HEK293T (cell line): Measurements from ENCODE around the gene MAEA.

Experiments used
- CTCF ChIA-PET: fragments of 350-600 bp; formaldehyde crosslinking; extraction: SDS; loops from one replicate; lab custom pipeline; 2021; ENCODE audit warnings: antibody characterized with exemption, inconsistent platforms; lab: Yijun Ruan, JAX
- POLR2A ChIA-PET: fragments of 350-600 bp; formaldehyde crosslinking; extraction: SDS; loops from one replicate; lab custom pipeline; 2020; ENCODE audit warnings: antibody characterized with exemption, inconsistent platforms; lab: Yijun Ruan, JAX
- DNase-seq: peaks from one replicate; pipeline ENCODE4 v3.0.0; 2012; ENCODE audit warnings: mixed read lengths; ENCODE audit errors: extremely low spot score
- ARNT ChIP-seq: fragments of 450-650 bp; IDR thresholded peaks from 2 replicates; pipeline ENCODE4 v1.6.1; 2017; ENCODE audit warnings: mild to moderate bottlenecking
- BHLHE40 ChIP-seq: fragments of 450-650 bp; IDR thresholded peaks from 2 replicates; pipeline ENCODE4 v1.6.1; 2016; ENCODE audit warnings: mild to moderate bottlenecking, moderate library complexity, borderline replicate concordance
- CTBP1 ChIP-seq: fragments of 450-650 bp; IDR thresholded peaks from 2 replicates; pipeline ENCODE4 v1.6.1; 2016; ENCODE audit warnings: borderline replicate concordance
- ELF4 ChIP-seq: fragments of 450-650 bp; IDR thresholded peaks from 2 replicates; pipeline ENCODE4 v1.6.1; 2017; ENCODE audit warnings: antibody characterized with exemption
- FOXA1 ChIP-seq: fragments of 450-650 bp; IDR thresholded peaks from 2 replicates; pipeline ENCODE4 v1.6.1; 2016; ENCODE audit warnings: mild to moderate bottlenecking
- FOXK2 ChIP-seq: fragments of 450-650 bp; IDR thresholded peaks from 2 replicates; pipeline ENCODE4 v1.6.1; 2016; ENCODE audit warnings: mild to moderate bottlenecking
- FOXM1 ChIP-seq: fragments of 450-650 bp; IDR thresholded peaks from 2 replicates; pipeline ENCODE4 v1.6.1; 2017; ENCODE audit warnings: mild to moderate bottlenecking, borderline replicate concordance
- HDGF ChIP-seq: fragments of 450-650 bp; IDR thresholded peaks from 2 replicates; pipeline ENCODE4 v1.6.1; 2017; ENCODE audit warnings: antibody characterized with exemption, borderline replicate concordance
- L3MBTL2 ChIP-seq: fragments of 450-650 bp; conservative IDR thresholded peaks from 2 replicates; pipeline ENCODE4 v1.6.1; 2016; ENCODE audit warnings: mild to moderate bottlenecking
- LEF1 ChIP-seq: fragments of 450-650 bp; IDR thresholded peaks from 2 replicates; pipeline ENCODE4 v1.6.1; 2017; ENCODE audit warnings: mild to moderate bottlenecking, borderline replicate concordance
- NFRKB ChIP-seq: fragments of 450-650 bp; IDR thresholded peaks from 2 replicates; pipeline ENCODE4 v1.6.1; 2016; ENCODE audit warnings: mild to moderate bottlenecking, moderate library complexity
- PKNOX1 ChIP-seq: fragments of 450-650 bp; IDR thresholded peaks from 2 replicates; pipeline ENCODE4 v1.6.1; 2016
- SP1 ChIP-seq: fragments of 450-650 bp; IDR thresholded peaks from 2 replicates; pipeline ENCODE4 v1.6.1; 2017
- SUZ12 ChIP-seq: fragments of 450-650 bp; IDR thresholded peaks from 2 replicates; pipeline ENCODE4 v1.6.1; 2016; ENCODE audit warnings: mild to moderate bottlenecking
- TARDBP ChIP-seq: fragments of 450-650 bp; IDR thresholded peaks from 2 replicates; pipeline ENCODE4 v1.6.1; 2016
- ZNF384 ChIP-seq: fragments of 450-650 bp; IDR thresholded peaks from 2 replicates; pipeline ENCODE4 v1.6.1; 2016

Gene MAEA

GRCh38 chr4:1300466-1301455 is 11.1 kb downstream of the MAEA start:
- CTCF ChIA-PET: no interaction called here
- no peak for DNase-seq
- POLR2A ChIA-PET: interaction anchor here (1.0 to 1.2 kb wide), 2 partner anchors 10 to 52 kb away, joined by 3 read pairs; partner anchors contain the start of gene CTBP1
- TF ChIP-seq LEF1 (no peak), ARNT (no peak), HDGF (no peak), FOXK2 (no peak), ZNF384 (no peak), TARDBP (no peak)

DNA sequence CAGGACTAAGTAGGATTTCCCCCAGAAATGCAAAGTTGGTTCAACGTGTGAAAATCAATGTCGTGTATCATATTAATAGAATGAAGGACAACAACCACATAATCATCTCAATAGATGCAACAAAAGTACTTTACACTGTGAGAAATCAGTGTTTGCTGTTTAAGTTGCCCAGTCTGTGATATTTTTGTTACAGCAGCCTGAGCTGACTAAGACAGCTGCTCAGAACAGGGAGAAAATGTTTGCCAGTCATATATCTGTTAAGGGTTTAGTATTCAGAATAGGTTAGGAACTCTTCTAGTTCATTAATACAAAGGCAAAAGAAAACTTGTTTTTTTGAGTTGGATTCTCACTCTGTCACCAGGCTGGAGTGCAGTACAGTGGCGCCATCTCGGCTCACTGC is 12.5 kb downstream of the MAEA start:
- ChIA-PET POLR2A (no interaction called here), CTCF (no interaction called here)
- DNase-seq: no peak
- no peak for TF ChIP-seq FOXM1
- no peak for TF ChIP-seq FOXK2

DNA sequence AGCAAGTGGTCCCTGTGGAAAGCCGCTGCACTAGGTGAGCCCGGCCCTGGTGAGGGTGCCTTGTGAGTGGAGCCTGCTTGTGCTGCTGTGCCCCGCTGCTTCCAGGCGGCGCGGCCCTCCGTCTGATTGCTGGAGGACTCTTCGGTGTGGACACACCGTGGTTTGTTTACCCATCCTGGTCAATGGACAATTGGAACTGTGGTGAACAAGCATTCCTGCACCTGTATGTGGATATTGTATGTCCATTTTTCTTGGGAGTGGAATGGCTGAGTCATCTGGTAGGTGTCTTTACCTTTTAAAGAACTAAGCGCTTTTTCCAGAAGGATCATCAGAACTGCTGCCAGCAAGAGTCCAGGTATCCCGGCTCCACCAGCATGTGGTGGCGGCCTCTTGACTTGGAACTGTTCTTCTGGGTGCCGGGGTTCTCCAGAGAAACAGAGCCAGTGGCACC is 15.6 kb downstream of the MAEA start:
- TF ChIP-seq ELF4 (no peak), FOXK2 (no peak), SP1 (no peak), FOXA1 (no peak), TARDBP (no peak)
- DNase-seq: no peak
- CTCF ChIA-PET: no interaction called here
- POLR2A ChIA-PET: no interaction called here

- DNase-seq: no peak
- no peak for TF ChIP-seq TARDBP
- TF ChIP-seq ARNT: no peak
- TF ChIP-seq HDGF: no peak
- CTCF ChIA-PET: no interaction called here
- POLR2A ChIA-PET: no interaction called here
Measured at GRCh38 chr4:1305781-1306455, 16.2 kb downstream of the MAEA start.

DNA sequence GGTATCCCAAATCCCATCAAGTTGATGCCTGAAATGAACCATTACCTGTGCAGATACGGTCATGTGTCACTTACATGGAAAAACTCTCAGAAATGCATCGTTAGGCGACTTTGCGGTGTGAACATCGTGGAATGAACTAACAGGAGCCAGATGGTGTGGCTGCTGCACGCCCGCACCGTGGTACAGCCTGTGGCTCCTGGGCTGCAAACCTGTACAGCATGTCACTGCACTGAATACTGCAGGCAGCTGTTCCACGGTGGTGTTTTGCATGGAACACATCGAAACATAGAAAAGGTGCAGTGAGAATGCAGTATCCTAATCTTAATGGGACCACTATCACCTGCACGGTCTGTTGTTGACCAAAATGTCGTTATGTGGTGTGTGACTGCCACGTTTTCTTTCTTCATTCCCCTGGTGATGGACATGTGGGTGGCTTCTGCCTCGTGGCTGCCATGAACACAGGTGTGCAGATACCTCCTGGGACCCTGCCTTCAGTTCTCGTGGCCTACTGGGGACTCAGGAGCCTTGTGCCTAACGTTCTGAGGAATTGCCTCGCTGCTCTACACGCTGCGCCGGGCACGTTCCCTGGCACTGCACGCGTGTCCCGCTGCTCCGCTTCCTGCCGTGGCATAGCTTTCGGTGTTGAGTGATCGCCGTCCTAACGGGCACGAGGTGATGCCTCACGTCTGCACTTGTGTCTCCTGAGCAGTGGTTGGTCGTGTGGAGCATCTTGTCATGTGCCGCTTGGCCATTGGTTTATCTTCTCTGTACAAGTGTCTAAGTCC is 18.5 kb downstream of the MAEA start:
- TF ChIP-seq L3MBTL2 (no peak), SUZ12 (no peak), FOXM1 (no peak), LEF1 (no peak), NFRKB (no peak), SP1 (no peak)
- ChIA-PET CTCF (interaction anchor here (0.6 to 0.7 kb wide), 2 partner anchors 24 to 36 kb away, joined by 3 to 4 read pairs; no protein-coding TSS in a partner anchor), POLR2A (interaction anchor here (1.5 kb wide), 1 partner anchor 19 kb away, joined by 5 read pairs; the partner anchor contains the start of gene MAEA)
- no peak for DNase-seq

- TF ChIP-seq PKNOX1 (no peak), ARNT (no peak), LEF1 (no peak), L3MBTL2 (no peak), FOXK2 (no peak), BHLHE40 (no peak), ELF4 (no peak), SUZ12 (no peak), SP1 (no peak), TARDBP (no peak), ZNF384 (no peak), NFRKB (no peak), CTBP1 (no peak), FOXA1 (no peak), HDGF (no peak), FOXM1 (no peak)
- no peak for DNase-seq
- POLR2A ChIA-PET: interaction anchor here (1.5 kb wide), 1 partner anchor 20 kb away, joined by 5 read pairs; the partner anchor contains the start of gene MAEA
Measured at GRCh38 chr4:1309261-1310010, 19.7 kb downstream of the MAEA start.

More at GRCh38 chr4:1309261-1310010, 19.7 kb downstream of the MAEA start:
- CTCF ChIA-PET: interaction anchor here (0.5 to 0.7 kb wide), 2 partner anchors 23 to 45 kb away, joined by 4 to 5 read pairs; no protein-coding TSS in a partner anchor
